Glomerular endothelial cell (primary cell): Measurements from ENCODE around the gene FGFR3. TPM values are rescaled to one million over a fixed set of nuclear protein-coding genes. Genes with fewer than 3 reads are reported as not detected.

Experiments
- DNase-seq: peaks from one replicate; pipeline ENCODE4 v3.0.0-alpha.2; 2011; ENCODE audit warnings: low read depth, low spot score; ENCODE audit errors: extremely low read depth
- total RNA-seq: library from RNA; depleted of rRNA; stranded (reverse); fragments of >200 nt; gene quantifications from 2 replicates; pipeline ENCODE4 v1.2.3, GENCODE V29; 2015

The FGFR3 gene
- total RNA-seq, 1 donor from 2014 or later, result 2.1 TPM

GRCh38 chr4:1756079-1756478 lies 37.0 kb upstream of the FGFR3 start:
- DNase-seq, result no peak

GRCh38 chr4:1756893-1757779 lies 36.0 kb upstream of the FGFR3 start:
- no peak for DNase-seq

- no peak for DNase-seq
Measured at GRCh38 chr4:1757836-1758235, 35.3 kb upstream of the FGFR3 start.

GRCh38 chr4:1758306-1759121 lies 34.6 kb upstream of the FGFR3 start:
- no peak for DNase-seq

- no peak for DNase-seq
Measured at GRCh38 chr4:1759170-1759817, 33.8 kb upstream of the FGFR3 start.

GRCh38 chr4:1759818-1760223 lies 33.3 kb upstream of the FGFR3 start:
- DNase-seq, result no peak

GRCh38 chr4:1760521-1761071 lies 32.5 kb upstream of the FGFR3 start:
- DNase-seq, result no peak

- no peak for DNase-seq
Measured at GRCh38 chr4:1761130-1761689, 31.9 kb upstream of the FGFR3 start.

- no peak for DNase-seq
Measured at GRCh38 chr4:1762264-1763010, 30.7 kb upstream of the FGFR3 start.

- DNase-seq, result no peak
Measured at GRCh38 chr4:1763070-1763549, 30.0 kb upstream of the FGFR3 start.

- DNase-seq, result no peak
Measured at GRCh38 chr4:1763550-1764080, 29.5 kb upstream of the FGFR3 start.

GRCh38 chr4:1764670-1765069 lies 28.4 kb upstream of the FGFR3 start:
- no peak for DNase-seq

- no peak for DNase-seq
Measured at GRCh38 chr4:1765409-1766072, 27.6 kb upstream of the FGFR3 start.

GRCh38 chr4:1766106-1767060 lies 26.7 kb upstream of the FGFR3 start:
- no peak for DNase-seq

GRCh38 chr4:1767061-1767769 lies 25.9 kb upstream of the FGFR3 start:
- no peak for DNase-seq

GRCh38 chr4:1767770-1768366 lies 25.2 kb upstream of the FGFR3 start:
- no peak for DNase-seq
